ENCODE measurements around the gene RNF5.
"Not testable (repeated sequence)": the region's sequence is repeated elsewhere in the genome, so short reads cannot be mapped to it uniquely, and the experiment has no call there.

RNF5 gene

GRCh38 chr6:32177788-32178546 is at the start of gene RNF5:
Gene RNF5 (plus strand): TSS chr6:32178405. CDS start chr6:32178512, 107 bp downstream.
- DNase-seq, result peak; percentile 100

- no peak for DNase-seq
These were observed 49.4 kb upstream of the RNF5 start for GRCh38 chr6:32128751-32129296.

- DNase-seq, result no peak
These were observed 48.7 kb upstream of the RNF5 start for GRCh38 chr6:32129297-32130088.

- no peak for DNase-seq
These were observed 46.7 kb upstream of the RNF5 start for GRCh38 chr6:32131439-32131948.

- DNase-seq, result no peak
These were observed 46.1 kb upstream of the RNF5 start for GRCh38 chr6:32132110-32132509.

GRCh38 chr6:32133786-32134185 is 44.4 kb upstream of the RNF5 start:
- DNase-seq, result no peak

- DNase-seq, result no peak
These were observed 40.8 kb upstream of the RNF5 start for GRCh38 chr6:32137454-32137853.

GRCh38 chr6:32139590-32139989 is 38.6 kb upstream of the RNF5 start:
- DNase-seq, result no peak

- DNase-seq, result no peak
These were observed 37.7 kb upstream of the RNF5 start for GRCh38 chr6:32140420-32141046.

GRCh38 chr6:32144238-32144637 is 34.0 kb upstream of the RNF5 start:
- not testable (repeated sequence) for DNase-seq

GRCh38 chr6:32146287-32146686 is 31.9 kb upstream of the RNF5 start:
- DNase-seq, result no peak

GRCh38 chr6:32146687-32147086 is 31.5 kb upstream of the RNF5 start:
- no peak for DNase-seq

- no peak for DNase-seq
These were observed 30.6 kb upstream of the RNF5 start for GRCh38 chr6:32147401-32148132.

GRCh38 chr6:32148289-32149091 is 29.7 kb upstream of the RNF5 start:
- no peak for DNase-seq

- DNase-seq, result no peak
These were observed 29.0 kb upstream of the RNF5 start for GRCh38 chr6:32149092-32149755.

GRCh38 chr6:32149932-32150870 is 28.0 kb upstream of the RNF5 start:
- DNase-seq, result no peak

- DNase-seq, result no peak
These were observed 26.9 kb upstream of the RNF5 start for GRCh38 chr6:32151181-32151862.

- DNase-seq, result no peak
These were observed 26.1 kb upstream of the RNF5 start, which contains the start of gene PRRT1 for GRCh38 chr6:32151863-32152768. Gene PRRT1 (minus strand): TSS chr6:32151939. CDS start chr6:32151827, 112 bp downstream.

Data from DMS153 (cell line).